Aorta (tissue), 5 donors: Measurements from ENCODE around the gene G3BP2. TPM values are rescaled to one million over a fixed set of nuclear protein-coding genes. Genes with fewer than 3 reads are reported as not detected.
A peak's percentile ranks its signal among the peaks of the same experiment; 100 is the strongest.
"Not testable (repeated sequence)": the region's sequence is repeated elsewhere in the genome, so short reads cannot be mapped to it uniquely, and the experiment has no call there.

Experiments
- ATAC-seq: fragments of 200-7000 bp; cut with Tn5 transposase; one replicate; pipeline ENCODE4 v1.9.1; 2022; ENCODE audit warnings: moderate library complexity; ENCODE audit not compliant: low FRiP score
- DNase-seq, 2 donors: peaks; one replicate each; pipeline ENCODE4 v3.0.0-alpha.2; 2020
- H3K27ac ChIP-seq, 2 donors: one replicate each; pipeline ENCODE4 v1.5.1; 2013; ENCODE audit warnings: low read length in 2 of 2, mild to moderate bottlenecking in 2 of 2, moderate library complexity in 2 of 2, control low read depth in 1 of 2, inconsistent platforms in 1 of 2, low read depth in 1 of 2
- H3K27me3 ChIP-seq, 2 donors: one replicate each; pipeline ENCODE4 v1.6.1; 2013; ENCODE audit warnings: control low read depth in 1 of 2, low read length in 1 of 2, mild to moderate bottlenecking in 1 of 2, moderate library complexity in 1 of 2; ENCODE audit not compliant: insufficient read depth in 2 of 2, control insufficient read depth in 1 of 2
- H3K36me3 ChIP-seq, 2 donors: one replicate each; pipeline ENCODE4 v1.6.1; 2013; ENCODE audit warnings: control low read depth in 1 of 2, low read length in 1 of 2, mild to moderate bottlenecking in 1 of 2; ENCODE audit not compliant: insufficient read depth in 2 of 2, control insufficient read depth in 1 of 2
- H3K4me1 ChIP-seq, 2 donors: one replicate each; pipeline ENCODE4 v1.6.1; 2013; ENCODE audit warnings: low read length in 2 of 2, control low read depth in 1 of 2, mild to moderate bottlenecking in 1 of 2, moderate library complexity in 1 of 2; ENCODE audit not compliant: insufficient read depth in 2 of 2, control insufficient read depth in 1 of 2
- H3K4me3 ChIP-seq, 2 donors: one replicate each; pipeline ENCODE4 v1.5.1; 2013; ENCODE audit warnings: low read length in 2 of 2, control low read depth in 1 of 2, mild to moderate bottlenecking in 1 of 2
- H3K9me3 ChIP-seq: one replicate; pipeline ENCODE4 v1.6.1; 2013; ENCODE audit warnings: mild to moderate bottlenecking, low read length; ENCODE audit not compliant: control insufficient read depth
- WGBS, 2 donors: extraction: QIAGEN DNeasy Blood & Tissue Kit; methylation state at CpG; one replicate each; pipeline ENCODE4 v1.1.7; 2013; 5-methylcytosine and 5-hydroxymethylcytosine counted together
- intact Hi-C, 2 donors: fragments of 100-400 bp; cut with DNase I; formaldehyde crosslinking; loops; one replicate each; pipeline versions ENCODE4 v1.14.2 to v1.15.0; 2022
- polyA plus RNA-seq, 2 donors: library from polyadenylated mRNA; stranded (reverse); fragments of 200-250 nt; gene quantifications; one replicate each; pipeline ENCODE4 v1.2.3, GENCODE V29; 2013
- total RNA-seq, 2 donors: library from RNA; stranded (reverse); fragmentation: NEBNext Ultra II Directional; extraction: Animal tissue kit (Norgen Biotek cat#: 25700); gene quantifications; one replicate each; pipeline ENCODE4 v1.2.1, GENCODE V29; 2021
- donor health status: healthy with polysubstance abuse.
- donor health status: Bipolar disorder and iron deficiency.
- donor health status: DM: no; HTN: no; CAD: no.
- donor health status: DM: no; HTN: no; CAD: no.
- donor health status: DM: yes; HTN: yes; CAD: no.

Gene G3BP2
- total and polyA plus RNA-seq, 4 donors, result 36.7 to 99.7 (median 69.1) TPM

DNA sequence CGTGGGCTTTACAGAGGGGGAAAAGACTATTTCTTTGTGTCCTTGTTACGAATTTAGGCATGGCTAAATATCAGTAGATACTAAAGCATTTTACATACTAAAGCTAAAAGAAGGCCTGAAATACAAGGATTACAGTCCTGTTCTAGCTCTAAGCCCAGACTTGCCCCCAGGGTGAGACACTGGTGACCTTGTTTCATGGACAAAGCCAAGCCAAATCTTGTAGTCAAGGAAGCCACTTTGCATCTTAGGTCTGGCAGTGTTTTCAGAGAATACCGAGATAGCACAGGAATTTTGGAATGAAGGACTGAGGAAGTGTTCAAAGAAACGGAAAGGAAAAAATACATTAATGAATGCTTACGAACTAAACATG lies 733 bp upstream of the G3BP2 start:
- Histone ChIP-seq H3K27ac (peak overlapping the region; percentile 40 to 64), H3K4me3 (peak overlapping the region; percentile 40 to 56), H3K36me3 (no peaks in the 10 kb centered on the region), H3K4me1 (peaks cover 0 to 5% of the 10 kb centered on the region in 2 donors), H3K27me3 (no peaks in the 10 kb centered on the region), H3K9me3 (no peaks in the 10 kb centered on the region)
- no peak for ATAC-seq
- intact Hi-C loops, result loop anchor here (1.0 to 2.0 kb wide), 3 partner anchors 43 to 50 kb away; partner anchors contain the start of genes CDKL2 (in 1 of the 2) and USO1 (in 1 of the 2)
- DNase-seq, result no peak
- 5 to 13% methylated on average over 5 of the region's 5 CpGs for WGBS, 2 donors

DNA sequence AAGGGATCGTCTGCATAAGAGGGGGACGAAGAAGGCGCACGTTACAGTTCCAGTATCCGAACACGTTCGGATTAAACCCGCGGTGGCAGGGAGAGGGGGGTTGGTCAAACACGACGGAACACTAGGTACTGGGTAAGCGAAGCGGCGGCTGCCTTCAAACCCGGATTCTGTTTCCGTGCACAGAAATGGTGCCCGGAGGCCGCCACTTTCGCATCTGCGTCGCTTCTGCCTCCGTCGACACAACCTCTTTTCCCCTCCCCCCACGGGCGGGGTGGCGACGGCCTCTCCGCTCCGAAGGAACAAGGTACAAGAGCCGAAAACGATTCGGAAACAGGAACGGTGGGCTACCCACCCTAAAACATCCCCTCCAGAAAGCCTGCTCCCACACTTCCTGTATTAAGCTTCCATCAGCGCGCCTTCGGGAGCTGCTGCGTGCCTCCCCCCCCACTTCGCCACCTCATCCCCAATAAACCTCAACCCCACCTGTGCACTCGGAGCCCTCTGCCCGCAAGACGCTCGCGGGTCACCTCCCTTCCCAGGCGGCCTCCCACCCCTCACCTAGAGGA lies 667 bp downstream of the G3BP2 start:
- H3K4me3 ChIP-seq, result peak overlapping the region; percentile 63 to 82
- intact Hi-C loops, result loop anchor here (1.0 to 2.0 kb wide), 3 partner anchors 42 to 52 kb away; partner anchors contain the start of genes CDKL2 (in 1 of the 2) and USO1 (in 1 of the 2)
- H3K4me1 ChIP-seq, result peaks cover 0 to 8% of the 10 kb centered on the region in 2 donors
- no peaks in the 10 kb centered on the region for H3K9me3 ChIP-seq
- peak; percentile 83 to 91 for DNase-seq
- no peaks in the 10 kb centered on the region for H3K36me3 ChIP-seq
- peak; percentile 68 for ATAC-seq
- H3K27ac ChIP-seq, result peak overlapping the region; percentile 45 to 85
- 0 to 1% methylated on average over 44 of the region's 44 CpGs for WGBS, 2 donors
- H3K27me3 ChIP-seq, result no peaks in the 10 kb centered on the region

DNA sequence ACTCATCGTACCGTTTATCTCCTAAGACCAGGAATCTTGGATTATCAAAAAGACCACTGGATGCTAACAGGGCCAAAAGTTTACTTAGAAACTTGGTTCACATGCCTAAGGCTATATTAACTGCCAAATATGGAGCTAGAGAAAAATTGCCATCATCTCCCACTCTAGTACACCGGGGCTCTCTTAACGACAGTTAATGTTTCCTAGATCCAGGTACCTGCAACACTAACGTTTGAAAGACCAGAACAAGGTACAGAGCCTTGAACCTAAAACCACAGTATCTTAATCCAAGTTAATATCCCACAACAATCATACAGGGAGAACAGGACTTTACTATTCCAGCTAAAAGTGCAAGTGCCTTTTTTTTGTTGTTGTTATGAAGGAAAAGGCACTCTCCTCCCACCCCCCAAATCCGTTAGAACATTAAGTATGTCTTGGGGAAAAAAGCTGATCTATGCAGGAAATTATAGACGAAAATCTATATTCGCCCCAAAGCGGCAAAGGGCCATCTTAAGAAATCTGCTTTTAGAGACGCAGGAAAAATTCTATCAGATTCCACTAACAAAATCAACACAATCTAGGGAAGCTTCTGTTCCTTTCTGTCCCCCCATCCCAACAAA lies 1.3 kb downstream of the G3BP2 start:
- Histone ChIP-seq H3K9me3 (no peaks in the 10 kb centered on the region), H3K27ac (peak overlapping the region; percentile 36 to 85), H3K36me3 (no peaks in the 10 kb centered on the region), H3K4me1 (peaks cover 1 to 8% of the 10 kb centered on the region in 2 donors), H3K27me3 (no peaks in the 10 kb centered on the region), H3K4me3 (peak overlapping the region; percentile 63 to 82)
- DNase-seq, result no peak
- WGBS, 2 donors, result 2 to 3% methylated on average over 10 of the region's 10 CpGs
- intact Hi-C loops, result loop anchor here (2.0 kb wide), 2 partner anchors 41 to 51 kb away; partner anchors contain the start of gene CDKL2 (in 1 of the 2)
- ATAC-seq, result no peak

DNA sequence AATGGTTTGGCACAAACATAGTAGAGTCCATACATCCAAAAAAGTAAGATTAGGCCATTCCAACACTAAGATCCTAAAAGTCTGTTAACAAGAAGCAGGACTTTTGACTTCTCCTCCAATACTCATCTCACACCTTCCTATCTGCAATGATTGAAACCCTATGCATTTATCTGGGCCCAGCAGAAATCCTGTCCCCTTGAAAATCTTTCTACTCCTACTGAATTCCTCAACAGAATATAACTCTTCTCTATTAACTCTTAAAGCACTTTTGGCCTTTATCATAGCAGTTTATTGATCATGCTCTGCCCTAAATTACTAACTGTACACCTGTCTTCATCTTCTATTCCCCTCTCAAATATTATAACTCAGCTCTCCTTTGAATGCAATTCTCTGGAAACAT lies 4.6 kb downstream of the G3BP2 start:
- ATAC-seq (no peak), DNase-seq (no peak)
- H3K27me3 ChIP-seq, result no peaks in the 10 kb centered on the region
- intact Hi-C loops, result no loop called here
- H3K4me1 ChIP-seq, result peaks cover 3 to 8% of the 10 kb centered on the region in 2 donors
- no peak overlapping the region for H3K27ac ChIP-seq
- no peaks in the 10 kb centered on the region for H3K36me3 ChIP-seq
- no peak overlapping the region for H3K4me3 ChIP-seq
- H3K9me3 ChIP-seq, result no peaks in the 10 kb centered on the region

DNA sequence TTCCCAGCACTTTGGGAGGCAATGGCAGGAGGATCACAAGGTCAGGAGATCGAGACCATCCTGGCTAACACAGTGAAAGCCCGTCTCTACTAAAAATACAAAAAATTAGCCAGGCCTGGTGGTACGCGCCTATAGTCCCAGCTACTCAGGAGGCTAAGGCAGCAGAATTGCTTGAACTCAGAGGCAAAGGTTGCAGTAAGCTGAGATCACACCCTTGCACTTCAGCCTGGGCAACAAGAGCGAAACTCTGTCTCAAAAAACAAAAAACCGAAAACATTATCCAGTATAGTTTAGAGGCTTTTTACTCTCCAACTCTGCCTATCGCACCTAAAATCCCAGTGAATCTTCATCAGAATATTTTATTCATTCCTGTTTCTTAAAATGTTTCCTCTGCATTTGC lies 5.6 kb downstream of the G3BP2 start:
- H3K27me3 ChIP-seq, H3K9me3 ChIP-seq, H3K4me3 ChIP-seq, ATAC-seq, H3K36me3 ChIP-seq, H3K27ac ChIP-seq, DNase-seq, H3K4me1 ChIP-seq, intact Hi-C loops: not testable (repeated sequence)
- 78 to 81% methylated on average over 7 of the region's 7 CpGs for WGBS, 2 donors

DNA sequence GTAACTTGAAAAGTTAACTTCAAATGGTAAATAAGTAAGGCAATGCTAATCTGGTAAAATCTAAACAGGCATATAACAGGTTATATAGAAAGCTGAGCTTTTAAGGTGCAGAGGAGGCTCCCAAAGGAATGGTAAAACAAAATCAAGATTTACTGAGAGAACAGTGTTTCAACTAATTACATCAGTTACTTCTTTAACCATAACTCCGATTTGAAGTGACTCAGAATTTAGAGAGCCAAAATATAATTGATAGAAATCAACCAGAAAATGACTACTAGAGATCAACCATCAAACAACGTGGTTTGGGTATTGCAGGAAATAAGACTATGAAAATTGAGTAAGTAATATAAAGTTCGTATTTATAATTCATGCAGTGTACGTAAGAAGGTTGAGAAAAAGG lies 6.9 kb downstream of the G3BP2 start:
- 65 to 67% methylated on average over 4 of the region's 4 CpGs for WGBS, 2 donors
- no peaks in the 10 kb centered on the region for H3K9me3 ChIP-seq
- intact Hi-C loops, result no loop called here
- no peak overlapping the region for H3K27ac ChIP-seq
- no peaks in the 10 kb centered on the region for H3K27me3 ChIP-seq
- peaks cover 3 to 6% of the 10 kb centered on the region in 2 donors for H3K4me1 ChIP-seq
- H3K36me3 ChIP-seq, result no peaks in the 10 kb centered on the region
- H3K4me3 ChIP-seq, result no peak overlapping the region
- ATAC-seq (no peak), DNase-seq (no peak)

DNA sequence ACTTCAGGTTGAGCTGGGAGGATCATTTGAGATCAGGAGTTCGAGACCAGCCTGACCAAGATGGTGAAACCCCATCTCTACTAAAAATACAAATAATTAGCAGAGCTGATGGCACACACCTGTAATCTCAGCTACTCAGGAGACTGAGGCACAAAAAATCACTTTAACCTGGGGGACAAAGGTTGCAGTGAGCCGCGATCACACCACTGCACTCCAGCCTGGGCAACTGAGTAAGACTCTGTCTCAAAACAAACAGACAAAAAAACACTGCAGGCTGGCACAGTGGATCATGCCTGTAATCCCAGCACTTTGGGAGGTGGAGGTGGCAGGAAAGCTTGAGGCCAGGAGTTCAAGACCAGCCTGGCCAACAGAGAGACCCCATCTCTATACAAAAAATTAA lies 8.6 kb downstream of the G3BP2 start:
- H3K9me3 ChIP-seq, H3K27me3 ChIP-seq, DNase-seq, H3K27ac ChIP-seq, H3K4me1 ChIP-seq, intact Hi-C loops, H3K36me3 ChIP-seq, ATAC-seq, H3K4me3 ChIP-seq: not testable (repeated sequence)
- WGBS, 2 donors, result 95 to 98% methylated on average over 3 of the region's 3 CpGs

DNA sequence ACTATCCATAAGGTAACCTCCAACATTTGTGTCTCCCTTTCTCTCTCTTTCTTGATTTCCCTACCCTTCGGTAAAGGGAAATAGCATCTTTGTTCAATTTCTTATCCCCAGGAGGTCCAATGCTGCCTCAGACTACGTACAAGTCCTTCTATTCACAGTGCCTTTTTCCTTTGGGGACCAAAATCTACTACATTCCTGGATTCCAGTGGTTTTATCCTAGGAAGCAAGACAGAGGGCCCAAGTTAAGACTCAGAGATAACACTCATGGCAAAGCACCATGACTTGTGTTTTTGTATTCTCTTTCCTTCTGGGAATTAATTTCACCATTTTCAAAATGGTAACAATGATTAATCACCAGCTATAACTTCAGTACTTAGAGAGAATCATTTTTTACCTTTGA lies 10.6 kb downstream of the G3BP2 start:
- H3K4me3 ChIP-seq, result no peak overlapping the region
- no peak overlapping the region for H3K27ac ChIP-seq
- no peaks in the 10 kb centered on the region for H3K27me3 ChIP-seq
- H3K9me3 ChIP-seq, result no peaks in the 10 kb centered on the region
- H3K4me1 ChIP-seq, result peaks cover 0 to 5% of the 10 kb centered on the region in 2 donors
- H3K36me3 ChIP-seq, result no peaks in the 10 kb centered on the region
- intact Hi-C loops, result no loop called here
- ATAC-seq (no peak), DNase-seq (no peak)
- 86% methylated on average over 2 of the region's 2 CpGs for WGBS, 2 donors

DNA sequence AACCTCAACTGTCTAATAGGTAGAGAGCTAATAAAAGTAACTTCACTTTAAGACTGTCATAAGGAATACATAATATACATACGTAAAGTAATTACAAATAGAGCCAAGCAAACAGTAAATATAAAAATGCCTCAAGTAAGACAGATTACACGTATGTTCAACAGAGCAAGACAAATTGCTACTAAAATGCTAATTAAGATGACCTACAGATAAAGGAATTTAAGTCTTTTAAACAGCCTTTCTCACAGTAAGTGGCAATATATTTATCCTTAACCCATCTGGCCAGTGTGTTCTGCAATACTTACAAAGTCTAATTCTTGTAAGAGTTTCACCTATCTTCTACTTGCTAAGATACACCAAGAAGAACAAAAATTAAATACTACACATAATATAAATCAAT lies 12.7 kb downstream of the G3BP2 start:
- ATAC-seq (no peak), DNase-seq (no peak)
- no peak overlapping the region for H3K27ac ChIP-seq
- no peak overlapping the region for H3K4me3 ChIP-seq
- H3K9me3 ChIP-seq, result no peaks in the 10 kb centered on the region
- no peaks in the 10 kb centered on the region for H3K27me3 ChIP-seq
- H3K36me3 ChIP-seq, result no peaks in the 10 kb centered on the region
- 75 to 76% methylated on average over 2 of the region's 2 CpGs for WGBS, 2 donors
- intact Hi-C loops, result no loop called here
- peaks cover 0 to 1% of the 10 kb centered on the region in 2 donors for H3K4me1 ChIP-seq
